Stimulated activated CD4-positive, alpha-beta T cell treated with anti-CD3 and anti-CD28 coated beads, TNF-alpha, amount 100 ng/mL, for 1 hour (primary cell): ENCODE measurements around the gene ADIG.

Experiments used
- DNase-seq, 3 donors: peaks; one replicate each; pipeline ENCODE4 v3.0.0-alpha.2; 2020; ENCODE audit warnings: low read depth in 3 of 3, low spot score in 1 of 3

Gene ADIG

GRCh38 chr20:38630727-38631126, 49.7 kb downstream of the ADIG start:
- no peak for DNase-seq

GRCh38 chr20:38631155-38632022, 50.4 kb downstream of the ADIG start:
- no peak for DNase-seq

GRCh38 chr20:38633577-38634093, 52.6 kb downstream of the ADIG start:
- DNase-seq = peak in 2 of 3 donors; percentile 9 to 36

- no peak for DNase-seq
These were observed 54.8 kb downstream of the ADIG start for GRCh38 chr20:38635721-38636288.
